NOMO-1 treated with dmso at 0.1 percent for 144 hours (cell line): ENCODE results near the gene CLEC10A.
"Not testable (repeated sequence)": the region's sequence is repeated elsewhere in the genome, so short reads cannot be mapped to it uniquely, and the experiment has no call there.

Experiments used
- DNase-seq: peaks from one replicate; lab custom pipeline; 2025; ENCODE audit not compliant: unreplicated experiment; lab: John Stamatoyannopoulos, UW

CLEC10A gene

DNA sequence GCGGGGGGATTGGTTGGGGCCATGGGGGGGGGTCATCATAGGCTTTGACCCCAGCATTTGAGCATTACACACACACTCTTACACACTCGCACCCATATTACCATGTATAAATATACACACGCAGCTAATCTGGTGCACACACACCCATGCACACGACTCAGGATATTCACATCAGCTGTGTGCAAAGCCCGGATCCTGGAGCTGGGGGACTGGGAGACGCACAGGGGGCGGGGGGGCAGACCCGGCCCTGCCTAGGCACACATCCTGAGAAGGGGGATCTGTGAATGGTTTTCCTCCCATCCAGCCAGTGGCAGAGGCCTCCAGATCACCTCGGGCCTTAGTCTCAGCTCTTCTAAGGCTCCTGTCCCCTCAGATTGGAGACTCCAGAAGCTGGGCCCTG lies 28.9 kb upstream of the CLEC10A start:
- DNase-seq = no peak

DNA sequence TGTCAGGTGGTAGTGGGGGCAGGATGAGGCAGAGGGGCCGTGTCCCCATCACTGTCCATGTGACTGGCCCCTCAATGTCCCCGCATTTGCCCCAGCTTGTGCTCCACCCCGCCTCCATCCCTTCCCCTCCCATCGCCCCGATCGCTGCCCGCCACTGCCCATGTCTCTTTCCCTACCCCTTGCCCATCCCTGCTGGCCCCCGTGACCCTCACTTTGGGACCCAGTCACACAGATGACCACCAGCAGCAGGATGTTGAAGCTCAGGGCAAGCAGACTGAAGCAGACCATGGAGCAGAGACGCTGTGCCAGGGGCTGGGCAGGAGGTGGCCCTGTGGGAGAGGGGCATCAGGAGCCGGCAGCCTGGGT lies 28.5 kb upstream of the CLEC10A start:
- no peak for DNase-seq

- DNase-seq = no peak
These were observed 27.9 kb upstream of the CLEC10A start for GRCh38 chr17:7107795-7108559.

DNA sequence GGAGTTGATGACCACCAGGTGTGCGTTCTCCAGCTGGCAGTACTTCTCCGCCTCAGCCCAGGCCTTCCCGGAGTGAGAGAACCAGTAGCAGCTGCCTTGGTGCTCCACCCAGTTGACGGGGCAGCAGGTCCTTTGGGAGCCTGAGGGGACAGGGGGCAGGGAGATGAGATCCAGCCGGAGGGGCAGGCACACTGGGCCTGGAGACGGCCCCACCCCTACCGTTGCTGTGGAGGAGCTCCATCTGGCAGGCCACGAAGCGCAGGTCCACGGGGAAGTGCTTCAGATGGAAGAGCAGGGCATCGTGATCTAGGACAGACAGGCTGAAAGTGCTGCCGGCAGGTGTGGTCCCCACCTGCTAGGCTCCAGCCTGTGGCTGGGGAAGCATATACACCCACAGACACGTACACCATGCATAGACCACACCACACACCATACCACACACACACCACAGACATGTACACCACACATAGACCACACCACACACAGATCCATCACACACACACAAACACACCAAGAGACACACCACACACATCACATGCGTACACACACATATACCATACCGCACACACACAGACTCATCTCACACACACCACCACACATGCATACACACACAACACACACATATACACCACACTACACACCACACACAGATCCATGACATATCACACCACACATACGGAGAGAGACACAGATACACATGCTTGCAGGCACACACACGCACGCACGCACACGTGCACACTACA lies 27.1 kb upstream of the CLEC10A start:
- DNase-seq = no peak

DNA sequence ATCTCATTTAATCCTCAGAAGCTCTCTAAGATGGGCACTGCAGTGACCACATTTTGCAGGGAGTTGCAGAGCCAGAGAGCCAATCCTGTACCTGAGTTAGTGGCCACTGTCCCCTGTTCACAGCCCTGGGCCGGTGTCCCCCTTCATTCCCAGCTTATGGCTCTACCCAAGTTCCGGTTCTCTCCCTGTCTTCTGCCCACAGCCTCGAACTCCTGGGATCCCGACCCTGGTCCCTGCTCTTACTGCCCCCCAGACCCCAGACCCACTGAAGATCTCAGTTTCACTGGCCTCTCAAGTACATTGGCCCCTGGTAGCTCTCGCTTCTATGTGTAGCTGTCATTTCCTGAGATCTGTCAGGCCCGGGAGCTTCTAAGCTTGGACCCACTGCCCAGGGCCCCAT lies 22.4 kb upstream of the CLEC10A start:
- DNase-seq = no peak

DNA sequence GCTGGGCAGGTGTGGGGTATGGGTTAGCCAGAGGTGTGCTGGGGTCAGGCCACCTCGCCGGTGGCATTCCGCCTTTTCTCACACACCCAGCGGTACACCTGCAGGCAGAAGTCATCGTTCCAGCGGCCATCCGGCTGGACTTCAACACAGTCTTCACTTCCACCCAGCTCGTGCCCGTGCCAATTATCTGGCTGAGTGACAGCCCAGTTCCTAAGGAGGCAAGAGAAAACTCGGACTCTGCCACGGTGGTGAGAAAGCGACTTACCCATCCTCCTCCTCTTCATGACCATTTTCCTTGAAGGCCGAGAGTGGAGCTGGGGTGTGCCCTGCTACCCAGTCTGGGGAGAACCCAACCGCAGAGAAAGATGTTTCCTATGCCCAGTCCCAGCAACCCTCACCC lies 21.5 kb upstream of the CLEC10A start:
- no peak for DNase-seq

- DNase-seq = not testable (repeated sequence)
These were observed 20.8 kb upstream of the CLEC10A start for GRCh38 chr17:7100641-7101379.

DNA sequence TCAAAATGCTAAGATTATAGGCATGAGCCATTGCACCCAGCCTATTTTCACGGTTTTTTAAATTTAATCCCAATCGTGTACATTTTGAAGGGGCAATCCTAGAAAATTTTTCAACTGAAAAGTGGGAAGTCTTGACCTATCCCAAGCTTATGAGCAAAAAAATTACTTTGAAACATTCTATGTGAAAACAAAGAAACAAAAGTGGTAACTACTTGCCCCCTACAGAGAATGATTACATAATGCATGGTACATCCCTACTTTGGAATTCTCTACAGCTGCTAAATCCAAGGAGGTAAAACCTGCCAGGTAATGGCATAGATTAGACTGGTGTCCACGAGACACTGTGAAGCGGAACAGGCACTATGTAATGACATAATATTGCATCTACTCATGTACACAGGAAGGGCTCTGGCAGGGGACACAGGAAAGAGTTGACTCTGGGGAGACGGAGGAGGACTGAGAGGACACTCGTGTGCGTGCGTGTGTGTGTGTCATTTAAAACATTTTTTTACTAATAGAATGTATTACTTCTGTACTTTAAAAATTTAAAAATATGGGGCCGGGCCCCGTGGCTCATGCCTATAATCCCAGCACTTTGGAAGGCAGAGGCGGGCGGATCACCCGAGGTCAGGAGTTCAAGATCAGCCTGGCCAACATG lies 18.9 kb upstream of the CLEC10A start:
- no peak for DNase-seq

DNA sequence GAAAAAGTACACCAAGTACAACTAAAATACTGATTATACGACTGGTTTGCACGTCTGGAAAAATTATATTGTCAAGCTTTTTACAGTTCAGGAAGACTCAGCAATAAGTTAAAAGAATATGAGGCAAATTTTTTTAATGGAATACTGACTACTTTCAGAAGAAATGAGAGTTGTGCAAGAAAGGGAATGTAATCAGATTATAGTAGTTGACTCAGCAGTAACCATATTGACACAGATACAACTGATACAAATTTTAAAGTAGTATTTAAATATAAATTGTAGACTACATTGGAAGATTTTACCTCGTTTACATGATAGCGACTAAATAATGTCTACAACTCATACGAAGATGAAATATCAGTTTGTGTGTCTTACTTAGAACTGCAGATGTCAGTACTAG lies 17.9 kb upstream of the CLEC10A start:
- DNase-seq = no peak

- DNase-seq = peak; percentile 12
These were observed 15.6 kb upstream of the CLEC10A start for GRCh38 chr17:7095625-7096024.

GRCh38 chr17:7094652-7095019 lies 14.6 kb upstream of the CLEC10A start:
- DNase-seq = no peak

- peak; percentile 4 for DNase-seq
These were observed 11.4 kb upstream of the CLEC10A start for GRCh38 chr17:7091311-7092005.

DNA sequence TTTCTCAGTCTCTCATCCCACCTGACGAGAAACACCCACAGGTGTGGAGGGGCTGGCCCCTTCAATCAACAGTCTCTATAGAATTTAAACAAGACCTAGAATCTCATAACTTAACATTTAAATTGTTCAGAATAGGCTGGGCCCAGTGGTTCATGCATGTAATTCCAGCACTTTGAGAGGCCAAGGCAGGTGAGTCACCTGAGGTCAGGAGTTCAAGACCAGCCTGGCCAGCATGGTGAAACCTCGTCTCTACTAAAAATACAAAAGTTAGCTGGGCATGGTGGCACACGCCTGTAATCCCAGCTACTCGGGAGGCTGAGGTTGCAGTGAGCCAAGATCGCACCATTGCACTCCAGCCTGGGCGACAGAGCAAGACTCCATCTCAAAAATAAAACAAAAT lies 9.5 kb upstream of the CLEC10A start:
- not testable (repeated sequence) for DNase-seq

DNA sequence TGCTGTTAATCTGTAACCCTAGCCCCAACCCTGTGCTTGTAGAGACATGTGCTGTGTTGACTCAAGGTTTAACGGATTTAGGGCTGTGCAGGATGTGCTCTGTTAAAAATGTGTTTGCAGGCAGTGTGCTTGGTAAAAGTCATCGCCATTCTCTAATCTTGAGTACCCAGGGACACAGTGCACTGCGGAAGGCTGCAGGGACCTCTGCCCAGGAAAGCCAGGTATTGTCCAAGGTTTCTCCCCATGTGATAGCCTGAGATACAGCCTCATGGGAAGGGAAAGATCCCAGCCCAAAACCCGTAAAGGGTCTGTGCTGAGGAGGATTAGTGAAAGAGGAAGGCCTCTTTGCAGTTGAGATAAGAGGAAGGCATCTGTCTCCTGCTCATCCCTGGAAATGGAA lies 8.4 kb upstream of the CLEC10A start:
- DNase-seq = not testable (repeated sequence)

DNA sequence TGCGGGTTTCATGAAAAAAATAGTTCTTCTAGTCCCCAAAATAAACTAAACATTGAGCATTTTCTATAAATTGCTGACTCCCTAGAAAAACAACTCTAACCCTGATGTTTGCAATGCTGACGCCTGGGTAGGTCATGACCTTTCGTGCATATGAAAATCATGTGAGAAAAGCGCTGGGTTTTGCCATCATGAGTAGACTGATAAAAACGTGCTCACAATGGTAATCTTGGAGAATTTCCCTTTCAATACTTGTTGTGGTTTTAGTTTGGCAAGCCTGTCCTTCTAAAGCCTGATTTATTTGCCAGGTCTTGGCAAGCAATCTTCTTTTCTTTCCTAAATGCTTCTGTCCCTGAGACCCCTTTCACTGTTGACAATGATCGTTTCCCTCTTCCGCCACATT lies 4.0 kb upstream of the CLEC10A start:
- no peak for DNase-seq

DNA sequence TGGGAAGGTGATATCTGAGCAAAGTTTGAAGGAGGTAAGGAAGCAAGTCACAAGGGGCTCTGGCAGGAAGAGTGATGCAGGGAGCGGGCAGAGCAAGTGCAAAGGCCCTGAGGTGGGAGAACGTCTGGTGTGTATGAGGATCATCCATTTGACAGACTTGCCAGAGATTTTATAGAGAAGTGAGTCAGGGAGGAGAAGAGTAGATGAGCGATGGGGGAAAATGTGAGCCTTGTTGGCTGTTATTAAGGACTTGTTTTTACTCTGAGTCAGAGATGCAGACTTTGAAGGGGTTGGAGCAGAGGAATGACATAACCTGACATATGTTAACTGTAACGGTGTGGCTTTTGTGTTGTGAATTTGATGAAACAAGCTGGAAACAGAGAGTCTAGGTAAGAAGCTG lies 3.5 kb upstream of the CLEC10A start:
- no peak for DNase-seq

- no peak for DNase-seq
These were observed 1.5 kb upstream of the CLEC10A start for GRCh38 chr17:7081341-7082062.

GRCh38 chr17:7080456-7081041 lies 498 bp upstream of the CLEC10A start:
- DNase-seq = no peak

- DNase-seq = no peak
These were observed 1.3 kb downstream of the CLEC10A start for GRCh38 chr17:7078711-7079110.
